ENCODE data around the gene MAST1.

DNA sequence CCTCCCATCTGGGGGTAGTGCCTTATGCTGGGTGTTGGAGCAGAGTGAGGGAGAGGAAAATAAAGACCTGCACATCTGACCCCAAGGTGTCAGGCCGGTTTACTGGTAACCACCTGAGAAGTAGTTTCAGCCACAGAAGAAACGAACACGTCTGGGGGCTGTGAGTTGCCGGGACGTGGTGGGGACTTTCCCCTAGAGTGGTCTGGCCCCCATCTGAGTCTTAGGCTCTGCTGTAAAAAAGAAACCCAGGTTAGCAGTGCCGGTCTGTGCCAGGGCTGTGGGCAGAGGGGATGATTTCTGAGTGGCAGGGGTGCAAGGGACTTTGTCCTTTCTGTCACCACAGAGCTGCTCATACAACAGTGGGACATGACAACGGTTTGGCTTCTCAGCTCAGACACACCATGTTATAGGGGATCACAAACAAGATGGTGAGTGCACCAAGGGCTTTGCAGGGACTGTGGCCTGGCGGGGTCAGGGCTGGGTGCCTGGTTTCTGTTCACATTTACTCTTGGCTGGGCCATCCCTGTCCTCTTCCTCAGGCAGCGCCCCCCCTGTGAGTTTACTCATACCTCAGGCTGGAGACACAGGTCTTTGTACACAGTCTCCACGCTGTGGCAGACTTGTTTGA is 61.7 kb downstream of the MAST1 start:
- no peak for TF ChIP-seq RAD21 (IDR thresholded peaks at IDR 0.05)
- TF ChIP-seq, protein P1, sequence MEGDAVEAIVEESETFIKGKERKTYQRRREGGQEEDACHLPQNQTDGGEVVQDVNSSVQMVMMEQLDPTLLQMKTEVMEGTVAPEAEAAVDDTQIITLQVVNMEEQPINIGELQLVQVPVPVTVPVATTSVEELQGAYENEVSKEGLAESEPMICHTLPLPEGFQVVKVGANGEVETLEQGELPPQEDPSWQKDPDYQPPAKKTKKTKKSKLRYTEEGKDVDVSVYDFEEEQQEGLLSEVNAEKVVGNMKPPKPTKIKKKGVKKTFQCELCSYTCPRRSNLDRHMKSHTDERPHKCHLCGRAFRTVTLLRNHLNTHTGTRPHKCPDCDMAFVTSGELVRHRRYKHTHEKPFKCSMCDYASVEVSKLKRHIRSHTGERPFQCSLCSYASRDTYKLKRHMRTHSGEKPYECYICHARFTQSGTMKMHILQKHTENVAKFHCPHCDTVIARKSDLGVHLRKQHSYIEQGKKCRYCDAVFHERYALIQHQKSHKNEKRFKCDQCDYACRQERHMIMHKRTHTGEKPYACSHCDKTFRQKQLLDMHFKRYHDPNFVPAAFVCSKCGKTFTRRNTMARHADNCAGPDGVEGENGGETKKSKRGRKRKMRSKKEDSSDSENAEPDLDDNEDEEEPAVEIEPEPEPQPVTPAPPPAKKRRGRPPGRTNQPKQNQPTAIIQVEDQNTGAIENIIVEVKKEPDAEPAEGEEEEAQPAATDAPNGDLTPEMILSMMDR (IDR thresholded peaks at IDR 0.05; ENCODE audit: low read depth, low read length, missing input control), result no peak
